ENCODE results near the gene APOL3.
A peak's percentile ranks its signal among the peaks of the same experiment; 100 is the strongest.

DNA sequence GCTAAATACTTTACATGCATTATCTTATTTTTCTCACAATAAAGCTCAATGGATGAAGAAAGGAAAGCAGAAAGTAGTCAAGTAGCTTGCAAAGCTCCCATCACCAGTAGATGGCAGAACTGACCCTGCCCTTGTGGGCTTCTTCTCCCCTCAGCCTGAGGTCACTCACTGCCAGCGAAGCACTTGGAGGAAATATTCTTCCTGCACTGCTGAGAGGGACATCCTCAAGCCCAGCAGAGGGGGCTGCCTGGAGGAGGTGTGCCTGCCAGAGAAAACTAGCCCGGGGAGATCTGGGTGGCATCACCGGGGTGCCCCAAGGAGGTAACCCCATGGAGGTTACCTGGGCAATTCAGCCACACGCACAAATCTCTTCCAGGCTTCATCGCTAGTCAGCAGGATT is 34.4 kb upstream of the APOL3 start:
- TF ChIP-seq, protein P1, sequence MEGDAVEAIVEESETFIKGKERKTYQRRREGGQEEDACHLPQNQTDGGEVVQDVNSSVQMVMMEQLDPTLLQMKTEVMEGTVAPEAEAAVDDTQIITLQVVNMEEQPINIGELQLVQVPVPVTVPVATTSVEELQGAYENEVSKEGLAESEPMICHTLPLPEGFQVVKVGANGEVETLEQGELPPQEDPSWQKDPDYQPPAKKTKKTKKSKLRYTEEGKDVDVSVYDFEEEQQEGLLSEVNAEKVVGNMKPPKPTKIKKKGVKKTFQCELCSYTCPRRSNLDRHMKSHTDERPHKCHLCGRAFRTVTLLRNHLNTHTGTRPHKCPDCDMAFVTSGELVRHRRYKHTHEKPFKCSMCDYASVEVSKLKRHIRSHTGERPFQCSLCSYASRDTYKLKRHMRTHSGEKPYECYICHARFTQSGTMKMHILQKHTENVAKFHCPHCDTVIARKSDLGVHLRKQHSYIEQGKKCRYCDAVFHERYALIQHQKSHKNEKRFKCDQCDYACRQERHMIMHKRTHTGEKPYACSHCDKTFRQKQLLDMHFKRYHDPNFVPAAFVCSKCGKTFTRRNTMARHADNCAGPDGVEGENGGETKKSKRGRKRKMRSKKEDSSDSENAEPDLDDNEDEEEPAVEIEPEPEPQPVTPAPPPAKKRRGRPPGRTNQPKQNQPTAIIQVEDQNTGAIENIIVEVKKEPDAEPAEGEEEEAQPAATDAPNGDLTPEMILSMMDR (IDR thresholded peaks at IDR 0.05): peak; percentile 73 to 83 (median 78)
- TF ChIP-seq POLR2A (IDR thresholded peaks at IDR 0.05): no peak

All from adrenal gland (tissue), 5 donors.